HS-27A (cell line): ENCODE data around the gene SCN2A.
"Not testable (repeated sequence)": the region's sequence is repeated elsewhere in the genome, so short reads cannot be mapped to it uniquely, and the experiment has no call there.

ENCODE experiments used
- DNase-seq: peaks from one replicate; pipeline ENCODE4 v3.0.0-alpha.2; 2012; ENCODE audit warnings: low read depth, missing footprints

The SCN2A gene

DNA sequence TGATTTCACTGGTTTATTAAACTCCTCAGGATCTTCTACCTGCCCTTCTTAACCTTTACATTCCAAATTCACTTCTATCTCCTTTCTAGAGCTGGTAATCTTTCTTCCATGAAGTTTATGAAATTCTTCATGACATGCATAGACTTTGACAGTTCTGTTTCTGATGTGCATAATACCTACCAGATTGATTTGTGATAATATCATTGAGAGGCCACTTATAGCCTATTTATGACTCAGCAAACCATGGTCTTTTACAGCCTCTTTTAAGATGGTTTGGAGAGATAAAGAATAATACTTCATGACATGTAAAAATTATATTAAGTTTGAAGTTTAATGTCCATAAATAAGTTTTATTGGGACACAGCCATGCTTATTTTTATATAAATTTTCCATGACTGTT lies 14.0 kb downstream of the SCN2A start:
- DNase-seq: no peak

DNA sequence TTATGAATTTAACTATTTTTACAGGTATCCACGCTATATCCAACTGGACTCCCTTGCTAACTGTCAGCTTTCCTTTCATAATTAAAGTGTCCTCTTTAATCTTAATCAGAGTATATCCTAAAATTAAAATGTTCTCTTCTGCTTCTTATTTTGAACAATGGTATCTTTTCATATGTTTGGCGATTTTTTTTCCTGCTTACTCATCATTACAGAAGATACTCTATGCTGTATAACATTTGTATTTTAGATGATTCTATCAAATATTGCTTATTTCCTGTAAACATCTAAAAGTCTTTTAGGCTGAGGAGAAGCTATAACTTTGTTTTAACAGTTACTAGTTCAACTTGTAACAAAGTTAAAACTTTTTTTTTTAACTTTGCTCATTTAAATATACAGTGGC lies 17.4 kb downstream of the SCN2A start:
- DNase-seq: no peak

DNA sequence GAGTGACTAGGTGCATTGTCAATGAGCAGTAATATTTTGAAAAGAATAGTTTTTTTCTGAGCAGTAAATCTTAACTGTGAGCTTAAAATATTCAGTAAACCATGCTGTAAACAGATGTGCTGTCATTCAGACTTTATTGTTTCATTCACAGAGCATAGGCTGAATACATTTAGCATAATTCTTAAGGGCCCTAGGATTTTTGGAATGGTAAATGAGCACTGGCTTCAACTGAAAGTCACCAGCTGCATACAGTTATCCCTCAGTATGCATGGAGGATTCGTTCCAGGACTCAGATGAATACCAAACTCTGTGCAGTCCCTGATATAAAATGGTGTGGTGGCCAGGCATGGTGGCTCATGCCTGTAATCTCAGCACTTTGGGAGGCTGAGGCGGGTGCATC lies 21.1 kb downstream of the SCN2A start:
- not testable (repeated sequence) for DNase-seq

DNA sequence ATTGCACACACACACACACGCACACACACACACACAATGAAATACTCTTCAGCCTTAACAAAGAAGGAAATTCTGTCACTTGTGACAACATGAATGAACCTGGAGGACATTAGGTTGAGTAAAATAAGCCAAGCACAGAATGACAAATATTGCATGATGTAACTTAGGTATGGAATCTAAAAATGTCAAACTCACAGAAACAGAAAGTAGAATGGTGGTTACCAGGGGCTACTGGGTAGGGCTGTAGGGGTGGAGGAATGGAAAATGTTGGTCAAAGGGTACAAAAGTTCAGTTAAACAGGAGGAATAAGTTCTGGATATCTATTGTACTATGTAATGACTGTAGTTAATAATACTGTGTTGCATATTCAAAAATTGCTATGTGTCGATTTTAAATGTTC lies 29.5 kb downstream of the SCN2A start:
- no peak for DNase-seq

DNA sequence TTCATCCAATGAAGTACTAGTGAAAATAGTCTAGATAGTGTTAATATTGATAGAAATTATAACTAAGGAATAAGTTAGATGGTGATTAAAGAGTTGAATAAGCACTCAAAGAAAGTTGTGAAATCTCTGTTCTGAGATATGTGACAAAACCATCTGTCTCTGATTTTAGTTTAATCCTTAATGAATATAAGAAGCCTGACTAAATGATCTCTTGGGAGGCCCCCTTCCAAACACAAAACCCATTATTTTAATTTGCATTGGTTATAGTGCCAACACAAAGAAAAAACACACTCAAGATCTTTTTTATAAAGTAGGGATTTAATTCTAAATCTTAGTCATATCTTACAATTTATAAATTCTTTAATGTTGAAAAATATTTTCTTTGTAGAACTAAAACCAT lies 34.0 kb downstream of the SCN2A start:
- DNase-seq: no peak

DNA sequence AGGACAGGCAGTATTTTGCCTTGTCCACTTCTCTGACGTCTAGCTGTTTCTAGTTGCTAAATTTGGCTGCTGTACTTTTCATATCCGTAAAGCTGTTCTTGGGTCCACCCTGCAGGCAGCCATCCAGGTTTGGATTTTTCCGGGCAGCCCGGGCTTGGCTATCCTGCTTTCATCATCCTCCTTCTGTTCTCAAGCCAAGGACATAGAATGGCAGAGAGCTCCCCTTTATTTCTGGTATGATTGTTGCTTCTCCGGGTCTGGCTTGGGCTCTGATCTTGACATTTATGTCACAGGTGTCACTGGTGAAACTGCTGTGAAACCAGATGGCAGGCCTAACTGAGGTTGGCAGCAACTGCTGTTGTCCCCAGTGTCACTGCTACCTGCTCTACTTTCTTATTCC lies 35.5 kb downstream of the SCN2A start:
- DNase-seq: no peak

DNA sequence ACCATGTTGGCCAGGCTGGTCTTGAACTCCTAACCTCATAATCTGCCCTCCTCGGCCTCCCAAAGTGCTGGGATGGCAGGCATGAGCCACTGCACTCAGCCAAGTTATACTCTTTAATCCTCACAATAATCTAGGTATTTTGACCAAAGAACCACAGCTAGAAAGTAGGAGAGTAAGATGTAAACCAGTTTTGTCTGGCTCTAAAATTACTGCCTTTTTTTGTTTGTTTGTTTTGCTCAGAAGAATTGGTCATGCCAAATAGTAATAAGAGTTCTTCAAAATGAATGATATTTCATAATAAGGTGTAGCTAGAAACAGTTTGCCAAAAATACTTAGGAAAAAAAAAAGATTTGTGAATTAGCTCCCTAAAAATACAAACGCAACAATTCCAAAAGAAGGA lies 36.7 kb downstream of the SCN2A start:
- no peak for DNase-seq

DNA sequence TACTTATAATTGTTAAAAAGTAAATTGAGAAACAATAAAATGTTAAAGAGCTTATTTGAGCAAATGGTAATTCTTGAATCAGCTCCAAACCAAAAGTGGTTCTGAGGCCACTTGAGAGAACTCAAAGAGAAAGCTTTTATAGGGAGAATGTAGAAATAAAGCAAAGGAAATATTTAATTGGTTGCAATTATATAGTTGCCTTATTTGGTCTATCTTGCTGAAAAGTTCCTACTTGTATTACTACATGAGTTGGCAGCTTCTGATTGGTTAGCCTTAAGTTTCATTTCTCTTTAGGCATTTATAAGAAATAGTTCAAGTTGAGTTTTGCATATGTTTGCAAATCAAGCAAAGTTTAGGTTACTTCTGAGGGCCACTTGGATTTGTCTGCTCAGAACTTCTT lies 38.1 kb downstream of the SCN2A start:
- DNase-seq: no peak

DNA sequence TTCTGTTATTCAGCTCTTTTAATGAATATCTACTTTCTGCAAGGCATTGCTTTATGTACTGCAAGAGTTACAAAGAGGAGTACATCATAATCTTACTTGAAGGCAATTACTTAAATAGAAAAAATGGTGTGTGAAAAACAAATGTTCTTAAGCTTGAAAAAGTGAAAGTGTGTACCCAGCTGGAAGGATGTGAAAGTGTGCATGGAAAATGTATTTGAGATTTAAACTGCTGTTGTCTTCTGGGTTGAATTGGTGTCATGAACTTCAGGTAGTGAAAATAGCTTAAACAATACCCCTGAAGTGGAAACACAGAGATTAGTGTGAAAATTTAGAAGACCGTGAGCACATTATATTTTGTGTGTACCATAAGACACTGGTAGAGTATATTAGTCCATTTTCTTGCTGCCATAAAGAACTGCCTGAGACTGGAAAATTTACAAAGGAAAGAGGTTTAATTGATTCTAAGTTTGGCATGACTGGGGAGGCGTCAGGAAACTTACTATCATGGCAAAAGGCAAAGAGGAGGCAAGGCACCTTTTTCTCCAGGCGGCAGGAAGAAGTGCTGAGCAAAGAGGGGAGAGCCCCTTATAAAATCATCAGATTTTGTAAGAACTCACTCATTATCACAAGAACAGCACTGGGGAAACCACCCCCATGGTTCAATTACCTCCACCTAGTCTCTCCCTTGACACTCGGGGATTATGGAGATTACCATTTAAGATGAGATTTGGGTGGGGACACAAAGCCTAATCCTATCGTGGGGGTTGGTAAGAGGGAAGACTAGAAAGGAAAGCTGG lies 38.8 kb downstream of the SCN2A start:
- no peak for DNase-seq

DNA sequence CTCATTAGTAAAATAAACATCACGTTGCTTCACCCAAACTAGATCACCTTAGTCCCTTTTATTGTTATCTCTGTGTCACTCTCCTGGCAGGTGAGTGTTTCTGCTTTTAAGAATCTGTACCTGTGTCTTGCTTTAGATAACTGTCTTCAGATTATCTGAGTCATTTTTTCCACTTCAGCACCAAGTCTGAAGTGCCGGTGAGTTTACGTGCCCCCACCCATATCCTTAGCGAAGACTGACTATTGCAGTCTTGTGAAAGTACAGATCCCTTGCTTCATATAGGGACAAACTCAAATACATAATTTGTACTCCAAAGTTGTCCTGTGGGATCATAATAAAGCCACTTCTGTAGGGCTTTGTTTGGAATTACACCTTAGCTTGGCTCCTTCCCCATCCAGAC lies 41.1 kb downstream of the SCN2A start:
- no peak for DNase-seq

DNA sequence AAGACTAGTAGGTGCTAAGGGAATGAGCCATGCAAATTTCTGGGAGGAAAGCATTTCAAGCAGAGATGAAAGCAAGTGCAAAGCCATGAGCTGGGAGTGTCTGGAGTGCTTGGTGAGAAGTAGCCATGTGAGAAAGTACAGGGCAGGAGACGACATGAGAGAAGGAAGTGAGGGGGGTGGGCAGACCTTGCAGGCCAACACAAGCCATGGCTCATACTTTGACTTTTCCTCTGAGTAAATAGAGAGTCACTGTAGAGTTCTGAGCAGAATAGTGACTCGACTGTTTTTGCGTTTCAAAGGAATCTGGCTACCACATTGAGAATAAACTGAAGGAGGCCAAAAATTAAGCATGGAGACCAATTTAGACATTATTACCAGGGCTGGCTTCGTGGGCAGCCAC lies 42.2 kb downstream of the SCN2A start:
- DNase-seq: no peak

DNA sequence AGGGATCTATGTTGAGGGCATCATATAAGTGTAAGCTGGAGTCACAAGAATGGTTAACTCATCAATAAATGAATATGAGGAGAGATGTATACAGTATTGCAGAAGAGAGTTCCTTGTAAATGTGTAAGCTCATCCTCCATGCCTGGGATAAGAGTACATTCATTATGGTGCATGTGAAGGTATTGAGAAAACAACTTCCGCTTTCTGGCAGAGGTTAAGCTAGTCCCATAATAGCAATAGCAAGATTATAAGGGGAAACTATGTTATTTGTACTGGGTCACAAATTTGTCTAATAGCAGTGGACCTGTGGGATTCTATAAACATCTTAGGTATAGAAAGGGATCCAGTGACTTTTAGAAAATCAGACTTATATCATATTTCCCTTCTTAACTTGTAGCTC lies 44.1 kb downstream of the SCN2A start:
- DNase-seq: no peak

DNA sequence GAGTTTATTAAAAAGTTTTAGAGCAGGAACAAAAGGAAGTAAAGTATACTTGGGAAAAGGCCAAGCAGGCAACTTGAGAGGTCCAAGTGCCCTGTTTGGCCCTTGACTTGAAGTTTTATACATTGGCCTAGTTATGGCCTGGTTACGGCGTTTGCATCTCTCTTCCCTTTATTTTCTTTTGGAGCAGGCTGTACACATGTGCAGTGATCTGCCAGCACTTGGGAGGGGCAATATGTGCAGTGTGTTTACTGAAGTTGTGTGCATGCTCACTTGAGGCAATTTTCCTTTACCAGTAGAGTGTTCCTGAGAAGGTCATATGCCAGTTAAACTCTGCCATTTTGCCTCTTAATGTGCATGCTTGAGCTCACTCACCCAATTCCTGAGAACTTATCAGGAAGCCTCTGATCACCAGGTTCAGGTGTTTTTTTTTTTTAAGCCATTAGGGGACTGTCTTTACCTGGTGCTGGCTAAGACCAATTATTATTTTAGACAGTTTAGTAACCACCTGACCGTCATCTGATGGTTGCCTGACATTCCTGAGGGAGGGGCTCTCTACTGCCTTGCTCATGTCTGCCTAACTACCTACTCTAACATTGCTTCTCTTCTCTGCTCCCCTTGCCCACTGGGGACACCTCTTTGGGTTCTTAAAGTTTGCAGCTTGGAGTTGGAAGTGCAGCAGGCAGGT lies 48.0 kb downstream of the SCN2A start:
- no peak for DNase-seq

DNA sequence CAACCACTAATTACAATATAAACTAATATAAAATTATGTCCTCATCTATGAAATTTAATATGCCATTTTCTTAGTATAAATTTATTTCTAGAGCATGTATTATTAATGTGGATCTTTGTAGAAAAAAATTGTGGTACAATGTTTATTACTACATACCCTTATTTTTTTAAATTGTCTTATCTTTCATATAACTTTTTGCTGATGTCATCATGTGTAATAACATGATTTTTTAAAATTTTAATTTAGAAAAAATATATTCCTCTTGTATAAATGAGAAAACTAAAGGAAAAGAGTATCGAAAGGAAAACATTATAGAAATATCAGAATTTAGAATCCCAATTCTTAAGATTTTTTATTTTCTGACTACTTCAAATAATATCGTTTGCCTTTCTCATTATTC lies 49.9 kb downstream of the SCN2A start:
- DNase-seq: no peak

DNA sequence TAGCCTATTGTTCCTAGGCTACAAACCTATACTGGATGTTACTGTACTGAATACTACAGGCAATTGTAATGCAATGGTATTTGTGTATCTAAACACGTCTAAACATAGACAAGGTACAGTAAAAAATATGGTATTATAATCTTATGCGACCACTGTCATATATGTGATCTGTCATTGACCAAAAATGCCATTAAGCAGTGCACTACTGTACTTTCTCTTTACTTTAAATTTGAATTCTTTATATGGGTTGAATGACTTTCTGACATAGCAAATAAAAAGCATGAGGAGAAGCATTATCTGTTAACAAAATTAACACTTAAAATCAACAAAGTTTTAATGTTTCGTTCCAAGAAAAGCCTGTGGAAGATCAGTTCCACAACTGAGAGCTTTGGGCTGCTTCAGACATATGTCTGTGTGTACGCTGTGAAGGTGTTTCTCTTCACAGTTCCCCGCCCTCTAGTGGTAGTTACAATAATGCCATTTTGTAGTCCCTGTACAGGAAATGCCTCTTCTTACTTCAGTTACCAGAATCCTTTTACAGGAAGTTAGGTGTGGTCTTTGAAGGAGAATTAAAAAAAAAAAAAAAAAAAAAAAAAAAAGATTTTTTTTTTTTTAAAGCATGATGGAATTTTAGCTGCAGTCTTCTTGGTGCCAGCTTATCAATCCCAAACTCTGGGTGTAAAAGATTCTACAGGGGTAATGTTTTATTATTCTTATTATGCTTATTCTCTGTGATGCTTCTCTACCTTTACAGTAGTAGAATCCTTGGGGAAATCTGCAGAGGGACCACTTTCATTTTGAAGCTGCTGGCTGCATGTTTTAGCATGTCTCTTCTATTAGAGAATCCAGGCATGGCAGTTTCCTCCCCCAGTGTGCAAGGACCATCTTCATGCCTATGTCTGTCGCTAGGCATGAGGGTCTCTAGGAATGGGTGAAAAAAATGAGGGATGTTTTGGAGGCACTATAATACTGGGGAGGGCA lies 54.5 kb downstream of the SCN2A start:
- peak; percentile 58 for DNase-seq

DNA sequence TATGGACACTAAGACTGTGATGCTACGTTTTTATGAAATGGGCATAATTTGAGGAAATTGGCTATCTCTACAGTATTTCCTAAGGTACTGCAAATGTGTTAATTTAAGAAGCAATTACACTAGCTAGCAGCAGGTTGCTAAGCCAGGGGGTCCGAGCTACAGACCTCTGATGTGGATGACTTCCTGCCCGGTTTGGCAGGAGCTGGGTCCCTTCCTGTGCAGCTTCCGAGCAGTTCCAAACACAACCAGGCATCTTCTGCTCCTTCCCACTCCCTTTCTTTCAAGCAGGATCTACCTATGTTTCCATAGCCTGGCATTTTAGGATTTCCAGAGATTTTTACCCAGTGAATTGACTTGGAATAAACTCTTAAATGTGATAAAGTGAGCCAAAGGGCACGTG lies 55.7 kb downstream of the SCN2A start:
- no peak for DNase-seq

DNA sequence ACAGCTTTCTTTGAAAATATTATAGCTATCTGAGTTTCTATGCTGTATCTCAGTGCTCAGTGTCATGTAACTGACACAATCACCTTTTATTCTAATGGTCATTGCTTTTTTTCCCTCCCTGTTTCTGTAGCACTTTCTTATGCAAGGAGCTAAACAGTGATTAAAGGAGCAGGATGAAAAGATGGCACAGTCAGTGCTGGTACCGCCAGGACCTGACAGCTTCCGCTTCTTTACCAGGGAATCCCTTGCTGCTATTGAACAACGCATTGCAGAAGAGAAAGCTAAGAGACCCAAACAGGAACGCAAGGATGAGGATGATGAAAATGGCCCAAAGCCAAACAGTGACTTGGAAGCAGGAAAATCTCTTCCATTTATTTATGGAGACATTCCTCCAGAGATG lies 56.4 kb downstream of the SCN2A start:
- no peak for DNase-seq

DNA sequence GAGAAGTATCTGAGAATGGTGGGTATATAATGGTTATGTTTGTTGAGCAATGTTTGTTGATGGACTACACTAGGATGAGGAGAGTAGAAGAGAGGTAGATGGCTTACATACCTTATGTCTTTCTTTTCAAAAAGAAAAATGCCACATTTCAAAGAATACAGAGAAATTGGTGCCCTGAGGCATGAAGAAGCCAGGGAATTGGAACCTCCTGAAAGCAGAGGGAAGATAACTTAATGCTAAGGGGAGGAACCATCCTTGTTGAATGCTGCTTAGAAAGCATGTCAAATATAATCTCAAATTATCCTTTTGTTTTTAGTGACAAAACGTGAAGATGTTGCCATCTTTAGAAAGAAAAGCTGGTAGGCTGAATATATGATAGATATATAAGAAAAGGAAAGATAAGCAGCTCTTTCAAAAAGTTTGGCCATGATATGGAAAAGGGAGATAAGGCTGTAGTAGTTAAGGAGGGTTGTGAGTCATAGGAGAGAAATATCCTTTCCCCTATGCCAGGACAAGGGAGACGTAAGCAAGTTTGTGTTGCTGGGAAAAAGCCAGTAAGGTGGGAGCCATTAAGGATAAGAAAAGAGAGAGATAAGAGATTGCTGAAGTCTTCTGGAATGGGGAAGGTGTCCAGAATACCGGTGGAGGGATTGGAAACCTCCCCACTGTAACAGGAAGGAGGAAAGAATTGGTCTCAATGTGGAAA lies 66.3 kb downstream of the SCN2A start:
- DNase-seq: no peak

DNA sequence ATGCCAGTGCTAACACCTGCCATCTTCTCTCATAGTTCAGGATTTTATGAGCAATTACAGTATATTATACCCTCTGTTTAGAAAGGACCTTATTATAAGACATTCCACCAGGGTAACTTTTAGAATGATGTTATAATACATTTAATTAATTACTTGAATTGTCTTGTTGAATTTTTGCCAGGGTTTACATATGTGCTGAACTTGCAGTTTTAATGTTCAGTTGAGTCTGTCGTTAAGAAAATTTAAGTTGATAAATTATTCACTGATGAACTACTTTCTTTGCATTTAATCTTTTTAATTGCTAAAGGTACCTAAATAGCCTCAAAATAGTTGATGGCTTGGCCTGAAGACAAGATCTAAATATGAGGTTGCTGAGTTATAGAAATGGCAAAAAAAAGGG lies 68.1 kb downstream of the SCN2A start:
- no peak for DNase-seq

DNA sequence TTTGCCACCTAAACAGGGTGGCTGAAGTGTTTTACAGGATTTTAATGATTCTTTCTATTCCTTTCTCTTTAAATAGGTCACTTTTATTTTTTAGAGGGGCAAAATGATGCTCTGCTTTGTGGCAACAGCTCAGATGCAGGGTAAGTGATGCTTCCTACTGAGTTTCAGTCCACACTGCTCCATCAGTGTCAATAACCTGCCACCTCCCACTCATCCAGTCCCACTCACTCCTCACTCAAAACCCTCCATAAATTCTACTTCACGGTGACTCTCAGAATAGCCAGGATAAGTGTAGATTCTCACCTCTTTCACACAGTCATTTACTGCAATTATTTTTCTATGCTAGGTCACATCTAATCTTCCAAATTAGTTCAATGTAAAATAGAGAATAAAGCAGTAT lies 72.7 kb downstream of the SCN2A start:
- no peak for DNase-seq

DNA sequence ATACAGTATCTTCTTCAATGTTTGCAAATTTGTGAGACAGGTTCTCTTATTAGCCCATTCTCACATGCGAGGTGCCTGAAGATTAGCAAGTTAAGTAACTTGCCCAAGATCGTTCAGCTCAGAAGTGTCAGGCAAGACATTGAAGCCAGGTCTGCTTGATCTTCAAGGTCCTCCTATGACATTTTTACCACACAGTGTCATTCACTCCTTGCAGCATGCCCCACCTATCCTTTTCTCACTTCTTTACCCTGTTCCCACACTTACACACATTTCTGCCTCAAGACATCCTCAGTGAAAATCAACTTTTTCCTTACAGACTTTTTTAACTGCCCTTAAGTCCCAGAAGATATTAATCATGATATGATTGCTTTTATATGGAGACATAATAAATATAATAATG lies 73.8 kb downstream of the SCN2A start:
- no peak for DNase-seq

DNA sequence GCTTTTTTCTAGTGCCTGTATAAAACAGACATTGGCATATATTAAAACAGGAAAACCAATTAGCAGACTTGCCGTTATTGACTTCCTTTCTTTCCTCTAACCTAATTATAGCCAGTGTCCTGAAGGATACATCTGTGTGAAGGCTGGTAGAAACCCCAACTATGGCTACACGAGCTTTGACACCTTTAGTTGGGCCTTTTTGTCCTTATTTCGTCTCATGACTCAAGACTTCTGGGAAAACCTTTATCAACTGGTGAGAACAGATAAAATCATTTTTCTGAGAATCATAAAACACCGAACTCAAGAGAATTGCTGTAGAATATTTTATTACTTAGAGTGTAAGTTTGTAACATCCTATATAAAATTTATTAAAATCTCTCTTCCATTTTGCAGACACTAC lies 74.3 kb downstream of the SCN2A start:
- no peak for DNase-seq
